Upper lobe of left lung (tissue), 6 donors: ENCODE measurements around the gene MAP2K7. TPM values are rescaled to one million over a fixed set of nuclear protein-coding genes. Genes with fewer than 3 reads are reported as not detected.
A peak's percentile ranks its signal among the peaks of the same experiment; 100 is the strongest.

ENCODE experiments used
- ATAC-seq, 2 donors: fragments of 200-7000 bp; cut with Tn5 transposase; one replicate each; pipeline ENCODE4 v1.9.1; 2022; ENCODE audit warnings: mild to moderate bottlenecking in 2 of 2, moderate library complexity in 2 of 2; ENCODE audit not compliant: low FRiP score in 2 of 2
- DNase-seq, 2 donors: peaks; one replicate each; pipeline ENCODE4 v3.0.0-alpha.2; 2019 to 2020
- H3K27ac ChIP-seq, 4 donors: fragments of 200-600 bp; sonication (generic); one replicate each; pipeline ENCODE4 v1.5.1; 2016 to 2019
- H3K27me3 ChIP-seq, 4 donors: fragments of 200-600 bp; sonication (generic); one replicate each; pipeline ENCODE4 v1.5.1; 2017 to 2019
- H3K36me3 ChIP-seq, 4 donors: fragments of 200-600 bp; sonication (generic); one replicate each; pipeline ENCODE4 v1.5.1; 2016 to 2019
- H3K4me1 ChIP-seq, 4 donors: fragments of 200-600 bp; sonication (generic); one replicate each; pipeline ENCODE4 v1.5.1; 2018 to 2019
- H3K4me3 ChIP-seq, 4 donors: fragments of 200-600 bp; sonication (generic); one replicate each; pipeline ENCODE4 v1.5.1; 2017 to 2019; ENCODE audit warnings: mild to moderate bottlenecking in 2 of 4, moderate library complexity in 1 of 4
- H3K9me3 ChIP-seq, 4 donors: fragments of 200-600 bp; sonication (generic); one replicate each; pipeline ENCODE4 v1.5.1; 2018 to 2019
- CTCF ChIP-seq, 6 experiments: fragments of 450-650 bp in 4 of 6; fragments of 200-600 bp in 2 of 6; sonication (generic) in 2 of 6; IDR thresholded peaks; one replicate each; pipeline ENCODE4 v1.5.1; 2016 to 2019; ENCODE audit warnings: antibody characterized with exemption in 6 of 6
- EP300 ChIP-seq, 4 donors: sonication (generic); formaldehyde crosslinking; IDR thresholded peaks; one replicate each; pipeline ENCODE4 v1.5.1; 2017; ENCODE audit warnings: antibody characterized with exemption in 4 of 4, control low read depth in 2 of 4
- POLR2A ChIP-seq, 4 donors: fragments of 450-650 bp; IDR thresholded peaks; one replicate each; pipeline ENCODE4 v1.5.1; 2016 to 2017; ENCODE audit warnings: antibody characterized with exemption in 4 of 4, mild to moderate bottlenecking in 2 of 4
- POLR2AphosphoS5 ChIP-seq, 2 donors: sonication (generic); formaldehyde crosslinking; IDR thresholded peaks; one replicate each; pipeline ENCODE4 v1.5.1; 2017; ENCODE audit warnings: antibody characterized with exemption in 2 of 2
- WGBS, 2 donors: methylation state at CpG; one replicate each; pipeline ENCODE4 v1.1.5; 2017 to 2018; 5-methylcytosine and 5-hydroxymethylcytosine counted together
- total RNA-seq, 6 donors: library from RNA; depleted of rRNA in 4 of 6; stranded (reverse); fragments of >200 nt in 4 of 6; gene quantifications; one replicate each; pipeline versions ENCODE4 v1.1.0 to v1.2.1, GENCODE V29; 2016 to 2021
- donor health status: DM: no; HTN: no; CAD: no; lungs with moderate emphysema.
- donor health status: DM: no; HTN: yes; CAD: no; lungs with severe emphysema.

MAP2K7 gene
- total RNA-seq, 6 donors from 2014 or later, result 21.1 to 61.8 (median 33.0) TPM

DNA sequence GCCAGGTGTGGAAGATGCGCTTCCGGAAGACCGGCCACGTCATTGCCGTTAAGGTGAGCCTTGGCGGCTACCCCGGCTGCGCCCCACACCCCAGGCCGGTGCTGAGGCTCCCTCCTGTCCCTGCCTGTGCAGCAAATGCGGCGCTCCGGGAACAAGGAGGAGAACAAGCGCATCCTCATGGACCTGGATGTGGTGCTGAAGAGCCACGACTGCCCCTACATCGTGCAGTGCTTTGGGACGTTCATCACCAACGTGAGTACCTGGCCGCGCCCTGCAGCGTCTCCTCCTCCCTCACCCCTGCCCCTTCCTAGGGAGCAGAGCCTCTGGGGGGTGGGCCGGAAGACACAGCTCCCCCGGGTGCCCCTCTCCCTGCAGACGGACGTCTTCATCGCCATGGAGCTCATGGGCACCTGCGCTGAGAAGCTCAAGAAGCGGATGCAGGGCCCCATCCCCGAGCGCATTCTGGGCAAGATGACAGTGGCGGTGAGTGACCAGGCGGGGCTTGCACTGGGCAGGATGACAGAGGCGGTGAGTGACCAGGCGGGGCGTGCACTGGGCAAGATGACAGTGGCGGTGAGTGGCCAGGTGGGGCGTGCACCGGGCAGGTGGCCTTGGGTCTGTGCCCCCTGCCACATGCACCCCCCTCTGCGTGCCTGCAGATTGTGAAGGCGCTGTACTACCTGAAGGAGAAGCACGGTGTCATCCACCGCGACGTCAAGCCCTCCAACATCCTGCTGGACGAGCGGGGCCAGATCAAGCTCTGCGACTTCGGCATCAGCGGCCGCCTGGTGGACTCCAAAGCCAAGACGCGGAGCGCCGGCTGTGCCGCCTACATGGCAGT is 6.9 kb downstream of the MAP2K7 start:
- DNase-seq, result peak in 1 of 2 donors; percentile 75
- Histone ChIP-seq H3K4me3 (no peak overlapping the region), H3K27ac (no peak overlapping the region), H3K36me3 (peaks cover 26 to 59% (median 55%) of the 10 kb centered on the region in 4 donors), H3K4me1 (peaks cover 6 to 23% (median 13%) of the 10 kb centered on the region in 4 donors), H3K27me3 (peaks cover 0 to 5% (median under 1%) of the 10 kb centered on the region in 4 donors), H3K9me3 (no peaks in the 10 kb centered on the region)
- 94 to 97% methylated on average over 29 to 36 of the region's 54 CpGs for WGBS, 2 donors
- ATAC-seq, result no peak
- no peak for TF ChIP-seq POLR2AphosphoS5 (IDR thresholded peaks at IDR 0.05)
- TF ChIP-seq POLR2A (IDR thresholded peaks at IDR 0.05), result no peak
- no peak for TF ChIP-seq EP300 (IDR thresholded peaks at IDR 0.05)
- TF ChIP-seq CTCF (IDR thresholded peaks at IDR 0.05), result no peak

GRCh38 chr19:7911508-7912143 is 7.9 kb downstream of the MAP2K7 start:
- peaks cover 8 to 23% (median 15%) of the 10 kb centered on the region in 4 donors for H3K4me1 ChIP-seq
- no peak overlapping the region for H3K4me3 ChIP-seq
- no peak overlapping the region for H3K27ac ChIP-seq
- ATAC-seq, result no peak
- peak in 1 of 2 donors; percentile 70 for DNase-seq
- no peak for TF ChIP-seq POLR2AphosphoS5 (IDR thresholded peaks at IDR 0.05)
- TF ChIP-seq CTCF (IDR thresholded peaks at IDR 0.05), result no peak
- no peaks in the 10 kb centered on the region for H3K9me3 ChIP-seq
- H3K36me3 ChIP-seq, result peaks cover 26 to 49% (median 46%) of the 10 kb centered on the region in 4 donors
- H3K27me3 ChIP-seq, result peaks cover 0 to 16% (median 10%) of the 10 kb centered on the region in 4 donors
- 87 to 93% methylated on average over 3 to 17 of the region's 18 CpGs for WGBS, 2 donors

DNA sequence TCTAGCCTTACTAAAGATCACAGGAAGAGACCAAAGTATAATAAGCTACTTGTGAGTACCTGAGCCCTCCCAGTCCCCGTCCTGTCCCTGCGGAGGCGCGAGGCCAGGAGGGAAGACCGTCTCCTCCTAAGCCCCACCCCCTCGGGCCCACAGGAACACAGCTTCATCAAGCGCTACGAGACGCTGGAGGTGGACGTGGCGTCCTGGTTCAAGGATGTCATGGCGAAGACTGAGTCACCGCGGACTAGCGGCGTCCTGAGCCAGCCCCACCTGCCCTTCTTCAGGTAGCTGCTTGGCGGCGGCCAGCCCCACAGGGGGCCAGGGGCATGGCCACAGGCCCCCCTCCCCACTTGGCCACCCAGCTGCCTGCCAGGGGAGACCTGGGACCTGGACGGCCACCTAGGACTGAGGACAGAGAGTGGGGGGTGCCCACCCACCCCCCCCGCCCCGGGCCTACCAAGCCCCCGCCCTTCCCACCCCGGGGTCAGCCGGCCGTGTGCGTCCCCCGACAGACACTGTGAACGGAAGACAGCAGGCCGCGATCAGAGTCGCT is 8.5 kb downstream of the MAP2K7 start:
- H3K36me3 ChIP-seq, result peaks cover 26 to 47% (median 45%) of the 10 kb centered on the region in 4 donors
- 95 to 97% methylated on average over 11 to 24 of the region's 31 CpGs for WGBS, 2 donors
- no peaks in the 10 kb centered on the region for H3K9me3 ChIP-seq
- H3K27ac ChIP-seq, result no peak overlapping the region
- H3K4me1 ChIP-seq, result peaks cover 12 to 23% (median 19%) of the 10 kb centered on the region in 4 donors
- H3K4me3 ChIP-seq, result no peak overlapping the region
- DNase-seq (peak in 1 of 2 donors; percentile 77), ATAC-seq (no peak)
- no peak for TF ChIP-seq POLR2AphosphoS5 (IDR thresholded peaks at IDR 0.05)
- TF ChIP-seq CTCF (IDR thresholded peaks at IDR 0.05), result no peak
- peaks cover 0 to 22% (median 15%) of the 10 kb centered on the region in 4 donors for H3K27me3 ChIP-seq

DNA sequence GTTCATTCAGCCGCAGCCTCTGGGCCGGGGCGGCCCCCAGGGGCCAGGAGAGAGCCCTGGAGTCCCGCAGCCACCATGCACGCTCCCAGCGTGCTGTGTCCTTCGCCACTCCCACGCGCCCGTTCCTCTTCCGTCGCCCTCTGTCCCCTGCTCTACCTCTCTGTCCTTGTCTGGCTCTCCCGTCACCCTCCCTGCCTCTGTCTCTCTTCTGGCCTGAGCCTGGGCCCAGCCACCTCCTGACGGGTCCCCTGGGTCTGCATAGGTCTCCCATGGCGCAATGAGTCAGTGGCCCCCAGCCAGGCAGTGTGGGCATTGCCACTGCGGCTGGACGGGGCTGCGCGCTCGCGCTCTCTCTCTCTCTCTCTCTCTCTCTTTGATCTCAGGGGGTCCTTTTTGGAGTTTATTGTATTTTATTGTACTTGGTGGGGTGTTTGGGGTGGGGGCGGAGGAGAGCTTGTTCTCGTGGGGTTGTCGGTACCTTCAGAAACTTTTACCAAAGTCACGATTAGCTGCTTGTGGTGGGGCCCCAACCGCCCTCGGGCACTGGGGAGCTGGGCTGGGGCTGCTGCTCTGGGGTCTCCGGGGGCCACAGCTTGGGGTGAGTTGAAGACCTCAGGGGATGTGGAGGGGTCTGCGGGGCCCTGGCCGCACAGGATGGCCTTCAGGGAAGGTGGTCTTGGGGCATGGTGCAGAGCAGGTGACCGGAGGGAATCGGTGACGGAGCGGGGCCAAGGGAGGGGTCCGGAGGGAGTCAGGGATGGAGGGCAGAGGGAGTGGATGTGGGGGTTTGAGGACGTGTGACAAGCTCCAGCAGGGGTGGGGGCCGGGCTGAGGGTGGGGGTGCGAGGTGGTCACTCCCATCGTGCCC is 9.3 kb downstream of the MAP2K7 start:
- 96 to 98% methylated on average over 34 to 39 of the region's 39 CpGs for WGBS, 2 donors
- Histone ChIP-seq H3K4me3 (no peak overlapping the region), H3K36me3 (peaks cover 26 to 47% (median 45%) of the 10 kb centered on the region in 4 donors), H3K9me3 (no peaks in the 10 kb centered on the region), H3K27ac (no peak overlapping the region), H3K4me1 (peaks cover 19 to 28% (median 24%) of the 10 kb centered on the region in 4 donors), H3K27me3 (peaks cover 0 to 28% (median 20%) of the 10 kb centered on the region in 4 donors)
- DNase-seq (peak in 1 of 2 donors; percentile 78), ATAC-seq (no peak)
- no peak for TF ChIP-seq POLR2A (IDR thresholded peaks at IDR 0.05)
- no peak for TF ChIP-seq POLR2AphosphoS5 (IDR thresholded peaks at IDR 0.05)
- TF ChIP-seq EP300 (IDR thresholded peaks at IDR 0.05), result no peak
- TF ChIP-seq CTCF (IDR thresholded peaks at IDR 0.05), result no peak
